K562 (cell line): ENCODE measurements around the gene AHNAK.

Experiments
- MXI1 ChIP-seq: IDR thresholded peaks from 2 replicates; pipeline ENCODE4 v1.6.1; 2011; ENCODE audit warnings: low read depth, mild to moderate bottlenecking, improper control_type of control experiment, low read length
- TCF7L2 ChIP-seq: fragments of 150-350 bp; IDR thresholded peaks from 2 replicates; pipeline ENCODE4 v1.6.1; 2016; ENCODE audit warnings: low read depth, mild to moderate bottlenecking, low read length, moderate library complexity
- USF2 ChIP-seq: sonication (generic); formaldehyde crosslinking; IDR thresholded peaks from 2 replicates; pipeline ENCODE4 v1.5.0; 2020; ENCODE audit warnings: missing genetic modification reagents

DNA sequence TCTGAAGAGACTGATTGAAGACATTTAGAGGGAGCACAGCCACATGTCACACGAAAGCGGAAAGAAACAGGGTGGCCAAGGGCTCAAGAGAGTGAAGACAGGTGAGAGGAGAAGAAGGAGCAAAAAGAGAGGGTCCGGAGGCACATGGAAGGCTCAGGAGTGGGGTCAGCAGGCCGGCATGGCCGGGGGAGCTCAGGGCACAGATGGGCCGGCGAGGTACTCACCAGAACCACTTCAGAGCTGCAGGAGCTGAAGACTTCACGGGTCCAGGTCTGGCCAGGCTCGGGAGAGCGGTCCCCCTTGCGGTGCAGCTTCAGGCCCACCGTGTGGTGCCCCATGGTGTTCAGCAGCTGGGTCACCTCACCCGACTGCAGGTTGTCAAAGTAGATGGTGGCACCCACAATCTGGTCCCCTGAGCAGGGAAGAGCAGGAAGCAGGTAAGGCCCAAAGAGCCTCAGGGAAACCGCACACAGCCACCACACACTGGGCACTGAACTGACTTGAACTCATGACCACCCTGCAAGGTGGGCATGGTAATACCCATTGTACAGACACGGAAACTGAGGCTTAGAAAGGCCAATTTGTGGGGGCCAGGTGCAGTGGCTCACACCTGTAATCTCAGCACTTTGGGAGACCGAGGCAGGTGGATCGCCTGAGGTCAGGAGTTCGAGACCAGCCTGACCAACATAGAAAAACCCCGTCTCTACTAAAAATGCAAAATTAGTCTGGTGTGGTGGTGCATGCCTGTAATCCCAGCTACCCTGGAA, 11.6 kb downstream of the AHNAK start:
- no peak for TF ChIP-seq MXI1
- no peak for TF ChIP-seq USF2 (CRISPR knock-in tag)
- no peak for TF ChIP-seq TCF7L2
